Panc1 (cell line): ENCODE measurements around the gene NTM.

Experiments
- CTCF ChIP-seq: fragments of 450-650 bp; IDR thresholded peaks from 2 replicates; pipeline ENCODE4 v1.5.1; 2017; ENCODE audit warnings: mild to moderate bottlenecking
- POLR2AphosphoS5 ChIP-seq: IDR thresholded peaks from 2 replicates; pipeline ENCODE4 v1.6.1; 2012; ENCODE audit warnings: mild to moderate bottlenecking, low read depth, low read length, moderate library complexity
- SIN3A ChIP-seq: IDR thresholded peaks from 2 replicates; pipeline ENCODE4 v1.6.1; 2012; ENCODE audit warnings: low read depth, mild to moderate bottlenecking, low read length, moderate library complexity, borderline replicate concordance; ENCODE audit not compliant: insufficient read depth
- TCF7L2 ChIP-seq: IDR thresholded peaks from 2 replicates; pipeline ENCODE4 v1.6.1; 2011; ENCODE audit warnings: mild to moderate bottlenecking, low read depth, low read length, inconsistent platforms
- TF ChIP-seq, protein P1 (sequence below), 2 experiments: IDR thresholded peaks; 2 replicates each; pipeline ENCODE4 v1.6.1; 2011 to 2012; ENCODE audit warnings: low read depth in 2 of 2, control low read depth in 1 of 2, low read length in 1 of 2, mild to moderate bottlenecking in 1 of 2, moderate library complexity in 1 of 2; ENCODE audit not compliant: insufficient read depth in 1 of 2

- peak; percentile 85 for TF ChIP-seq CTCF
- no peak for TF ChIP-seq POLR2AphosphoS5
- no peak for TF ChIP-seq SIN3A
- TF ChIP-seq, protein P1, sequence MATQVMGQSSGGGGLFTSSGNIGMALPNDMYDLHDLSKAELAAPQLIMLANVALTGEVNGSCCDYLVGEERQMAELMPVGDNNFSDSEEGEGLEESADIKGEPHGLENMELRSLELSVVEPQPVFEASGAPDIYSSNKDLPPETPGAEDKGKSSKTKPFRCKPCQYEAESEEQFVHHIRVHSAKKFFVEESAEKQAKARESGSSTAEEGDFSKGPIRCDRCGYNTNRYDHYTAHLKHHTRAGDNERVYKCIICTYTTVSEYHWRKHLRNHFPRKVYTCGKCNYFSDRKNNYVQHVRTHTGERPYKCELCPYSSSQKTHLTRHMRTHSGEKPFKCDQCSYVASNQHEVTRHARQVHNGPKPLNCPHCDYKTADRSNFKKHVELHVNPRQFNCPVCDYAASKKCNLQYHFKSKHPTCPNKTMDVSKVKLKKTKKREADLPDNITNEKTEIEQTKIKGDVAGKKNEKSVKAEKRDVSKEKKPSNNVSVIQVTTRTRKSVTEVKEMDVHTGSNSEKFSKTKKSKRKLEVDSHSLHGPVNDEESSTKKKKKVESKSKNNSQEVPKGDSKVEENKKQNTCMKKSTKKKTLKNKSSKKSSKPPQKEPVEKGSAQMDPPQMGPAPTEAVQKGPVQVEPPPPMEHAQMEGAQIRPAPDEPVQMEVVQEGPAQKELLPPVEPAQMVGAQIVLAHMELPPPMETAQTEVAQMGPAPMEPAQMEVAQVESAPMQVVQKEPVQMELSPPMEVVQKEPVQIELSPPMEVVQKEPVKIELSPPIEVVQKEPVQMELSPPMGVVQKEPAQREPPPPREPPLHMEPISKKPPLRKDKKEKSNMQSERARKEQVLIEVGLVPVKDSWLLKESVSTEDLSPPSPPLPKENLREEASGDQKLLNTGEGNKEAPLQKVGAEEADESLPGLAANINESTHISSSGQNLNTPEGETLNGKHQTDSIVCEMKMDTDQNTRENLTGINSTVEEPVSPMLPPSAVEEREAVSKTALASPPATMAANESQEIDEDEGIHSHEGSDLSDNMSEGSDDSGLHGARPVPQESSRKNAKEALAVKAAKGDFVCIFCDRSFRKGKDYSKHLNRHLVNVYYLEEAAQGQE (IDR thresholded peaks at IDR 0.05; ENCODE audit: insufficient read depth in 1 of 2, low read depth in 2 of 2, low read length in 1 of 2) = no peak
- no peak for TF ChIP-seq TCF7L2
Measured at GRCh38 chr11:131668500-131669400, 298.3 kb downstream of the NTM start.
